ENCODE data around the gene PEX26. TPM values are rescaled to one million over a fixed set of nuclear protein-coding genes. Genes with fewer than 3 reads are reported as not detected.
A peak's percentile ranks its signal among the peaks of the same experiment; 100 is the strongest.

The PEX26 gene
- total and polyA plus RNA-seq, 2 donors (not counting 1 experiment from before 2014, with no cell fraction given): 10.9 to 33.4 TPM

DNA sequence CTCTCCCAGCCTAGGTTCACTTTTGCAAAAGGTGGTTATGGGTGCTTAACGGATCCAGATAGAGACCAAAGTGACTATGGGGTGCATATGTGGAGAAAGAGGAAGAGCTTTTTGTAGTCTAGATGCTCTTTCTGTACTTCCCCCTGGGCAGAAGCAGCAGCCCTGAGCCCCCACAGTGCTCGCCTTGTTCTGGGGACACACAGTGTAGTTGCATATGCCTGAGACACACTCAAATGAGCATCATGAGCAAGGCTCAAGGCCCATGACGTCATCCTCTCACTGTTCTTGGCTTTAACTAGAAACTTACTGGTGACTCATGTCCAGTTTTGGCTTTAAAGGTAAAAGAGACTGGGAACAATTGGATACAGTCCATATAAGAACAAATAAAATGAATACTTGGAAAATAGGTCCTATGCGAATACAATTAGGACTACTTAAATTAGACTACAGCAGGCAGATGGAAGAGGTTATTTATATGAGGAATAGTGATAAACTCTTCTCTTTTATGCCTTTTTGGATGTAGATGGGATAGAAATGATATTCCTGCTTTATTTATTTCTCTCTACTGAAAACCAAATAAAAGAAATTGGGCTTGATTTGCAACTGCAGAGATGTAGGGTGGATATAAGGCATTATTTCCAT is 20.1 kb upstream of the PEX26 start:
- Histone ChIP-seq H3K27ac (ENCODE audit: low read length in 2 of 2) (peak overlapping the region; percentile 97 to 99), H3K4me3 (ENCODE audit: control extremely low read depth in 1 of 5, extremely low read depth in 1 of 5, insufficient read depth in 1 of 5, low read depth in 2 of 5, low read length in 4 of 5) (peak overlapping the region in 4 of 5 experiments; percentile 27 to 47 (median 38)), H4K20me1 (ENCODE audit: control insufficient read depth, insufficient read depth, low read length, poor library complexity, severe bottlenecking) (no peaks in the 10 kb centered on the region), H3K36me3 (replicated peaks in 1 of 2; ENCODE audit: control extremely low read depth in 1 of 2, control insufficient read depth in 1 of 2, extremely low read depth in 1 of 2, insufficient read depth in 2 of 2, low read length in 1 of 2) (no peaks in the 10 kb centered on the region), H3K27me3 (replicated peaks in 1 of 4; ENCODE audit: control extremely low read depth in 1 of 4, control insufficient read depth in 3 of 4, insufficient read depth in 4 of 4, low read length in 3 of 4) (no peaks in the 10 kb centered on the region), H2AFZ (ENCODE audit: insufficient read depth, low read depth, low read length, poor library complexity, severe bottlenecking) (no peak overlapping the region), H3K4me2 (replicated peaks; ENCODE audit: low read depth, low read length, poor library complexity, severe bottlenecking) (peak overlapping the region; percentile 88), H3K79me2 (ENCODE audit: control insufficient read depth, insufficient read depth, low read length) (peaks cover 3% of the 10 kb centered on the region), H3K4me1 (ENCODE audit: control insufficient read depth in 2 of 2, insufficient read depth in 2 of 2, low read length in 2 of 2) (peaks cover 30 to 43% of the 10 kb centered on the region in 2 donors), H3K9ac (ENCODE audit: low read length) (peak overlapping the region; percentile 56), H3K9me3 (ENCODE audit: control extremely low read depth in 1 of 3, control insufficient read depth in 2 of 3, insufficient read depth in 1 of 3, low read length in 2 of 3) (no peaks in the 10 kb centered on the region)
- H3K27me3 Mint-ChIP-seq: no peaks in the 10 kb centered on the region
- intact Hi-C loops (cut with micrococcal nuclease): loop anchor here (1.0 to 2.0 kb wide), 4 partner anchors 9 to 57 kb away; partner anchors contain the start of genes MICAL3 and PEX26
- no peaks in the 10 kb centered on the region for H3K9me3 Mint-ChIP-seq (ENCODE audit: insufficient read depth)
- DNase-seq: peak; percentile 93
- peak overlapping the region; percentile 99 for H3K27ac Mint-ChIP-seq
- H3K4me3 Mint-ChIP-seq: peak overlapping the region; percentile 86
- POLR2A ChIA-PET: interaction anchor here (0.6 to 3.1 kb wide), 14 partner anchors 8 to 228 kb away, joined by 3 to 28 read pairs (median 7); partner anchors contain the start of gene PEX26
- peak; percentile 81 for ATAC-seq (ENCODE audit: low read depth)
- no peak for TF ChIP-seq EZH2 (IDR thresholded peaks at IDR 0.05; ENCODE audit: borderline replicate concordance, insufficient read depth, low read depth, low read length, poor library complexity, severe bottlenecking)
- TF ChIP-seq, protein P1, sequence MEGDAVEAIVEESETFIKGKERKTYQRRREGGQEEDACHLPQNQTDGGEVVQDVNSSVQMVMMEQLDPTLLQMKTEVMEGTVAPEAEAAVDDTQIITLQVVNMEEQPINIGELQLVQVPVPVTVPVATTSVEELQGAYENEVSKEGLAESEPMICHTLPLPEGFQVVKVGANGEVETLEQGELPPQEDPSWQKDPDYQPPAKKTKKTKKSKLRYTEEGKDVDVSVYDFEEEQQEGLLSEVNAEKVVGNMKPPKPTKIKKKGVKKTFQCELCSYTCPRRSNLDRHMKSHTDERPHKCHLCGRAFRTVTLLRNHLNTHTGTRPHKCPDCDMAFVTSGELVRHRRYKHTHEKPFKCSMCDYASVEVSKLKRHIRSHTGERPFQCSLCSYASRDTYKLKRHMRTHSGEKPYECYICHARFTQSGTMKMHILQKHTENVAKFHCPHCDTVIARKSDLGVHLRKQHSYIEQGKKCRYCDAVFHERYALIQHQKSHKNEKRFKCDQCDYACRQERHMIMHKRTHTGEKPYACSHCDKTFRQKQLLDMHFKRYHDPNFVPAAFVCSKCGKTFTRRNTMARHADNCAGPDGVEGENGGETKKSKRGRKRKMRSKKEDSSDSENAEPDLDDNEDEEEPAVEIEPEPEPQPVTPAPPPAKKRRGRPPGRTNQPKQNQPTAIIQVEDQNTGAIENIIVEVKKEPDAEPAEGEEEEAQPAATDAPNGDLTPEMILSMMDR (IDR thresholded peaks at IDR 0.05): no peak
- CTCF ChIA-PET: interaction anchor here (0.6 to 5.3 kb wide), 12 partner anchors 8 to 228 kb away, joined by 3 to 82 read pairs (median 6); partner anchors contain the start of gene PEX26
- WGBS (ENCODE audit: insufficient coverage): 0% methylated on average over 2 of the region's 4 CpGs
- peaks cover 41% of the 10 kb centered on the region for H3K4me1 Mint-ChIP-seq

Data from B cell (primary cell).